IMR-90 (cell line): ENCODE data around the gene CALN1. TPM values are rescaled to one million over a fixed set of nuclear protein-coding genes. Genes with fewer than 3 reads are reported as not detected.

Source experiments
- ATAC-seq: fragments of 200-7000 bp; cut with Tn5 transposase; 2 replicates; pipeline ENCODE4 v1.9.1; 2020; ENCODE audit warnings: low read depth, mild to moderate bottlenecking, moderate library complexity
- BruUV-seq: library from RNA; stranded (reverse); fragments of 400-500 nt; replicated peaks from 2 replicates; lab custom pipeline; 2021; lab: Mats Ljungman, UMichigan
- CTCF ChIA-PET: fragments of 300-600 bp; formaldehyde crosslinking; extraction: SDS; loops from one replicate; lab custom pipeline; 2021; ENCODE audit warnings: antibody characterized with exemption; lab: Yijun Ruan, JAX
- POLR2A ChIA-PET: fragments of 300-600 bp; sonication (Branson Sonifier 250); formaldehyde crosslinking; loops from one replicate; lab custom pipeline; 2022; ENCODE audit warnings: antibody characterized with exemption; ENCODE audit not compliant: unreplicated experiment; lab: Charles Lee
- DNase-seq: peaks from one replicate; pipeline ENCODE4 v3.0.0; 2013
- H2AFZ ChIP-seq: replicated peaks from 2 replicates; pipeline ENCODE3; 2013; ENCODE audit warnings: low read length, mild to moderate bottlenecking; ENCODE audit not compliant: poor library complexity
- H2AK5ac ChIP-seq: 2 replicates; pipeline ENCODE4 v1.6.1; 2013; ENCODE audit warnings: low read depth, low read length, inconsistent platforms
- H2AK9ac ChIP-seq: replicated peaks from 2 replicates; pipeline ENCODE3; 2013; ENCODE audit warnings: mild to moderate bottlenecking, low read depth, low read length, moderate library complexity; ENCODE audit not compliant: poor library complexity
- H2BK120ac ChIP-seq: 2 replicates; pipeline ENCODE4 v1.6.1; 2013; ENCODE audit warnings: low read depth, low read length, inconsistent platforms
- H2BK15ac ChIP-seq: 3 replicates; pipeline ENCODE4 v1.6.1; 2013; ENCODE audit warnings: low read depth, low read length, inconsistent platforms
- H2BK20ac ChIP-seq: 2 replicates; pipeline ENCODE4 v1.6.1; 2013; ENCODE audit warnings: low read depth, mild to moderate bottlenecking, inconsistent platforms, low read length, moderate library complexity
- H2BK5ac ChIP-seq: 2 replicates; pipeline ENCODE4 v1.6.1; 2013; ENCODE audit warnings: mild to moderate bottlenecking, low read depth, low read length, inconsistent platforms; ENCODE audit not compliant: poor library complexity, severe bottlenecking
- H3K14ac ChIP-seq: replicated peaks from 2 replicates; pipeline ENCODE4 v1.6.1; 2013; ENCODE audit warnings: low read depth, low read length, inconsistent platforms
- H3K18ac ChIP-seq: 2 replicates; pipeline ENCODE4 v1.6.1; 2013; ENCODE audit warnings: low read depth, low read length, control low read depth
- H3K23ac ChIP-seq: 2 replicates; pipeline ENCODE4 v1.6.1; 2013; ENCODE audit warnings: low read depth, low read length, inconsistent platforms
- H3K27ac ChIP-seq: 2 replicates; pipeline ENCODE4 v1.5.1; 2013; ENCODE audit warnings: mild to moderate bottlenecking, control low read depth, low read length; ENCODE audit not compliant: insufficient read depth
- H3K27me3 ChIP-seq: 2 replicates; pipeline ENCODE4 v1.6.1; 2013; ENCODE audit warnings: low read length; ENCODE audit not compliant: control insufficient read depth, insufficient read depth
- H3K36me3 ChIP-seq: 2 replicates; pipeline ENCODE4 v1.6.1; 2013; ENCODE audit warnings: low read length, mixed read lengths; ENCODE audit not compliant: control insufficient read depth, insufficient read depth
- H3K4ac ChIP-seq: 2 replicates; pipeline ENCODE4 v1.6.1; 2013; ENCODE audit warnings: low read depth, low read length, inconsistent platforms
- H3K4me1 ChIP-seq: 2 replicates; pipeline ENCODE4 v1.6.1; 2013; ENCODE audit warnings: low read length, mixed read lengths; ENCODE audit not compliant: control insufficient read depth, insufficient read depth
- H3K4me2 ChIP-seq: 2 replicates; pipeline ENCODE4 v1.6.1; 2013; ENCODE audit warnings: low read depth, mild to moderate bottlenecking, control low read depth, low read length, moderate library complexity
- H3K4me3 ChIP-seq: 2 replicates; pipeline ENCODE4 v1.5.1; 2013; ENCODE audit warnings: low read depth, mild to moderate bottlenecking, control low read depth, low read length, moderate library complexity; ENCODE audit not compliant: insufficient read depth
- H3K56ac ChIP-seq: 2 replicates; pipeline ENCODE4 v1.6.1; 2013; ENCODE audit warnings: low read length, inconsistent platforms; ENCODE audit not compliant: insufficient read depth; ENCODE audit errors: extremely low read depth
- H3K79me1 ChIP-seq, 2 experiments: 2 replicates each; pipeline ENCODE4 v1.6.1; 2013; ENCODE audit warnings: low read length in 2 of 2, inconsistent platforms in 1 of 2, low read depth in 1 of 2
- H3K9ac ChIP-seq: 2 replicates; pipeline ENCODE4 v1.6.1; 2013; ENCODE audit warnings: low read depth, low read length, control low read depth
- H3K9me1 ChIP-seq: 2 replicates; pipeline ENCODE4 v1.6.1; 2013; ENCODE audit warnings: low read length, inconsistent platforms; ENCODE audit not compliant: insufficient read depth
- H3K9me3 ChIP-seq: 2 replicates; pipeline ENCODE4 v1.6.1; 2013; ENCODE audit warnings: low read length; ENCODE audit not compliant: control insufficient read depth, insufficient read depth
- H4K20me1 ChIP-seq: 2 replicates; pipeline ENCODE4 v1.6.1; 2013; ENCODE audit warnings: low read length, inconsistent platforms; ENCODE audit not compliant: insufficient read depth
- H4K5ac ChIP-seq: 2 replicates; pipeline ENCODE4 v1.6.1; 2013; ENCODE audit warnings: mild to moderate bottlenecking, low read depth, low read length, control low read depth
- H4K8ac ChIP-seq, 2 experiments: 2 replicates each; pipeline ENCODE4 v1.6.1; 2013; ENCODE audit warnings: low read depth in 2 of 2, low read length in 2 of 2, control low read depth in 1 of 2, inconsistent platforms in 1 of 2
- H4K91ac ChIP-seq: 2 replicates; pipeline ENCODE4 v1.6.1; 2013; ENCODE audit warnings: low read depth, low read length, inconsistent platforms; ENCODE audit not compliant: insufficient read depth
- CEBPB ChIP-seq: IDR thresholded peaks from 2 replicates; pipeline ENCODE4 v1.6.1; 2012; ENCODE audit warnings: low read depth, low read length, improper control_type of control experiment
- FOS ChIP-seq: fragments of 150-350 bp; IDR thresholded peaks from 2 replicates; pipeline ENCODE4 v1.6.1; 2016; ENCODE audit warnings: low read depth, low read length
- MXI1 ChIP-seq: IDR thresholded peaks from 2 replicates; pipeline ENCODE4 v1.6.1; 2012; ENCODE audit warnings: low read depth, mild to moderate bottlenecking, low read length, moderate library complexity, borderline replicate concordance
- NFE2L2 ChIP-seq: fragments of 150-350 bp; IDR thresholded peaks from 2 replicates; pipeline ENCODE4 v1.6.1; 2016; ENCODE audit warnings: low read depth, mild to moderate bottlenecking, low read length
- RFX5 ChIP-seq: IDR thresholded peaks from 2 replicates; pipeline ENCODE4 v1.8.0; 2012; ENCODE audit warnings: low read depth, mild to moderate bottlenecking, low read length, moderate library complexity
- USF2 ChIP-seq: fragments of 150-350 bp; IDR thresholded peaks from 2 replicates; pipeline ENCODE4 v1.6.1; 2017; ENCODE audit warnings: mild to moderate bottlenecking, antibody characterized with exemption, low read length, low read depth
- WGBS, 2 experiments: methylation state at CpG; one replicate each; pipeline versions ENCODE4 v1.1.5 to v1.1.7; 2013; ENCODE audit warnings: missing lambda C conversion rate in 2 of 2; ENCODE audit not compliant: insufficient read length in 1 of 2; ENCODE audit errors: extremely low coverage in 2 of 2; 5-methylcytosine and 5-hydroxymethylcytosine counted together
- dilution Hi-C: fragments of 300-500 bp; cut with HindIII; formaldehyde crosslinking; loops from one replicate; pipeline ENCODE4 v1.14.3; 2018; ENCODE audit warnings: low sequenced_read_pairs; ENCODE audit not compliant: unreplicated experiment
- in situ Hi-C: fragments of 300-500 bp; cut with MboI; formaldehyde crosslinking; loops from 3 replicates; pipeline ENCODE4 v1.14.3; 2019; ENCODE audit warnings: low sequenced_read_pairs, inconsistent platforms, mixed read lengths
- intact Hi-C: fragments of 100-400 bp; cut with micrococcal nuclease; formaldehyde crosslinking; loops from 2 replicates; pipeline ENCODE4 v1.10.0; 2022
- polyA plus RNA-seq, 3 experiments: library from polyadenylated mRNA; depleted of rRNA; stranded (reverse); fragments of >200 nt; gene quantifications; 2 replicates each; pipeline ENCODE4 v1.2.3, GENCODE V29; 2012; ENCODE audit warnings: low replicate concordance in 1 of 3
- total RNA-seq: library from RNA; depleted of rRNA; stranded (reverse); fragments of >200 nt; gene quantifications from 2 replicates; pipeline ENCODE4 v1.2.3, GENCODE V29; 2012

The CALN1 gene
- total and polyA plus RNA-seq, 2 of the 4 experiments (the other 2 are of a cell fraction): not detected

GRCh38 chr7:72334066-72334465, 78.1 kb downstream of the CALN1 start:
- no peak overlapping the region for H4K8ac ChIP-seq
- no peak overlapping the region for H2AK9ac ChIP-seq
- no peak overlapping the region for H2AFZ ChIP-seq
- no peak overlapping the region for H2AK5ac ChIP-seq
- no peaks in the 10 kb centered on the region for H3K9me1 ChIP-seq
- H2BK20ac ChIP-seq: no peak overlapping the region
- TF ChIP-seq USF2: no peak
- TF ChIP-seq RFX5: no peak
- TF ChIP-seq FOS: no peak
- TF ChIP-seq MXI1: no peak
- TF ChIP-seq NFE2L2: no peak
- TF ChIP-seq CEBPB: no peak
- H3K14ac ChIP-seq: no peak overlapping the region
- CTCF ChIA-PET: no interaction called here
- POLR2A ChIA-PET: no interaction called here
- no peaks in the 10 kb centered on the region for H4K20me1 ChIP-seq
- H3K9me3 ChIP-seq: 0 out of 2 replicates have a peak, but pooled peaks cover 8% of the 10 kb centered on the region
- no peak overlapping the region for H3K27ac ChIP-seq
- H3K4me1 ChIP-seq: no peaks in the 10 kb centered on the region
- H3K18ac ChIP-seq: no peak overlapping the region
- H3K27me3 ChIP-seq: no peaks in the 10 kb centered on the region
- no peak overlapping the region for H3K4me3 ChIP-seq
- H3K4ac ChIP-seq: no peak overlapping the region
- no peak overlapping the region for H2BK5ac ChIP-seq
- H2BK15ac ChIP-seq: no peak overlapping the region
- no peaks in the 10 kb centered on the region for H3K36me3 ChIP-seq
- no peak overlapping the region for H4K91ac ChIP-seq
- intact Hi-C loops (no loop called here), in situ Hi-C loops (no loop called here), dilution Hi-C loops (no loop called here)
- H2BK120ac ChIP-seq: no peak overlapping the region
- no peak overlapping the region for H3K56ac ChIP-seq
- DNase-seq: no peak
- no peak overlapping the region for H4K5ac ChIP-seq
- H3K23ac ChIP-seq: no peak overlapping the region
- no peak overlapping the region for H3K9ac ChIP-seq
- no peak overlapping the region for H3K4me2 ChIP-seq
- BruUV-seq: no TSS peak
- H3K79me1 ChIP-seq: no peaks in the 10 kb centered on the region
- ATAC-seq: no peak
- WGBS, 2 experiments: 0% methylated on average over 2 of the region's 6 CpGs; no CpG with 5 or more reads in 1 of the 2 experiments
